SK-N-MC (cell line): Measurements from ENCODE around the gene ZNF773.
"Not testable (repeated sequence)": the region's sequence is repeated elsewhere in the genome, so short reads cannot be mapped to it uniquely, and the experiment has no call there.

Source experiments
- DNase-seq: peaks from one replicate; pipeline ENCODE4 v3.0.0-alpha.2; 2011; ENCODE audit warnings: low read depth, low spot score
- H3K27ac ChIP-seq: fragments of 200-600 bp; sonication (generic); 2 replicates; pipeline ENCODE4 v1.5.1; 2016; ENCODE audit warnings: mixed run types
- H3K36me3 ChIP-seq: fragments of 200-600 bp; sonication (generic); 2 replicates; pipeline ENCODE4 v1.6.1; 2017; ENCODE audit warnings: antibody characterized with exemption, low read length, mixed read lengths; ENCODE audit not compliant: insufficient read depth
- H3K4me3 ChIP-seq: fragments of 200-600 bp; sonication (generic); 2 replicates; pipeline ENCODE4 v1.5.1; 2016
- H3K9ac ChIP-seq: fragments of 200-600 bp; sonication (generic); 2 replicates; pipeline ENCODE4 v1.8.0; 2017; ENCODE audit warnings: mixed run types, mixed read lengths; ENCODE audit not compliant: insufficient read length
- H3K9me3 ChIP-seq: fragments of 200-600 bp; sonication (generic); 2 replicates; pipeline ENCODE4 v1.6.1; 2017; ENCODE audit warnings: low read depth, mild to moderate bottlenecking, antibody characterized with exemption, low read length, moderate library complexity, mixed read lengths
- EZH2 ChIP-seq: fragments of 200-600 bp; sonication (generic); IDR thresholded peaks from one replicate; pipeline ENCODE4 v1.6.1; 2017; ENCODE audit warnings: antibody characterized with exemption
- FOXP2 ChIP-seq: optimal IDR thresholded peaks from 2 replicates; pipeline ENCODE3; 2011; ENCODE audit warnings: mild to moderate bottlenecking, moderate library complexity; ENCODE audit not compliant: insufficient read depth; ENCODE audit errors: extremely low read length, control extremely low read depth
- POLR2AphosphoS5 ChIP-seq: IDR thresholded peaks from 2 replicates; pipeline ENCODE4 v1.6.1; 2012; ENCODE audit warnings: mild to moderate bottlenecking, low read depth, low read length, borderline replicate concordance

ZNF773 gene

GRCh38 chr19:57499680-57500395 is at the start of gene ZNF773:
Gene ZNF773, plus strand, starts transcription at chr19:57499938. Its CDS starts 143 bp downstream, at chr19:57500081.
- peak; percentile 88 for TF ChIP-seq POLR2AphosphoS5
- peak within 1 kb of the TSS; percentile 85 for H3K4me3 ChIP-seq
- peak; percentile 85 for DNase-seq
- H3K27ac ChIP-seq, H3K9me3 ChIP-seq: not testable (repeated sequence)
- peak within 1 kb of the TSS; percentile 86 for H3K9ac ChIP-seq
- H3K36me3 ChIP-seq = peaks cover 25% of the 10 kb centered on the region

GRCh38 chr19:57452307-57452706 is 47.4 kb upstream of the ZNF773 start:
- H3K4me3 ChIP-seq = no peak overlapping the region
- no peak overlapping the region for H3K27ac ChIP-seq
- peaks cover 4% of the 10 kb centered on the region; the same call in 1 of the 2 replicates for H3K9me3 ChIP-seq
- no peaks in the 10 kb centered on the region for H3K36me3 ChIP-seq
- H3K9ac ChIP-seq = no peak overlapping the region
- no peak for DNase-seq
- TF ChIP-seq EZH2 (no peak), POLR2AphosphoS5 (no peak), FOXP2 (no peak)

- DNase-seq = no peak
- Histone ChIP-seq H3K9ac (no peak overlapping the region), H3K36me3 (no peaks in the 10 kb centered on the region), H3K4me3 (no peak overlapping the region), H3K9me3 (peaks cover 5% of the 10 kb centered on the region; the same call in 1 of the 2 replicates), H3K27ac (no peak overlapping the region)
- TF ChIP-seq EZH2 (no peak), FOXP2 (no peak), POLR2AphosphoS5 (no peak)
Measured at GRCh38 chr19:57465680-57466381, 33.9 kb upstream of the ZNF773 start.

- Histone ChIP-seq H3K9me3 (peaks cover 8% of the 10 kb centered on the region; the same call in 1 of the 2 replicates), H3K9ac (no peak overlapping the region), H3K4me3 (no peak overlapping the region), H3K36me3 (no peaks in the 10 kb centered on the region), H3K27ac (no peak overlapping the region)
- no peak for DNase-seq
- TF ChIP-seq EZH2 (no peak), POLR2AphosphoS5 (no peak), FOXP2 (no peak)
Measured at GRCh38 chr19:57466489-57466888, 33.2 kb upstream of the ZNF773 start.

- H3K9me3 ChIP-seq = peaks cover 17% of the 10 kb centered on the region
- H3K27ac ChIP-seq = no peak overlapping the region
- H3K9ac ChIP-seq = no peak overlapping the region
- H3K4me3 ChIP-seq = no peak overlapping the region
- DNase-seq = no peak
- peaks cover 5% of the 10 kb centered on the region; the same call in 1 of the 2 replicates for H3K36me3 ChIP-seq
- TF ChIP-seq FOXP2 = no peak
- no peak for TF ChIP-seq POLR2AphosphoS5
- TF ChIP-seq EZH2 = no peak
Measured at GRCh38 chr19:57473646-57474045, 26.1 kb upstream of the ZNF773 start.

- DNase-seq = peak; percentile 50
- Histone ChIP-seq H3K9ac (peak within 1 kb of the TSS; percentile 49), H3K4me3 (peak within 1 kb of the TSS; percentile 71), H3K27ac (no peak within 1 kb of the TSS), H3K36me3 (peaks cover 5% of the 10 kb centered on the region; the same call in 1 of the 2 replicates), H3K9me3 (peaks cover 9% of the 10 kb centered on the region)
- TF ChIP-seq EZH2 (no peak), POLR2AphosphoS5 (no peak; the same call in 1 of the 2 replicates), FOXP2 (no peak)
Measured at GRCh38 chr19:57477191-57478008, 22.3 kb upstream of the ZNF773 start, which contains the start of gene ZNF772. Gene ZNF772, minus strand, starts transcription at chr19:57477566. Its CDS starts 257 bp downstream, at chr19:57477309.

- H3K27ac ChIP-seq, DNase-seq, H3K9me3 ChIP-seq: not testable (repeated sequence)
- H3K9ac ChIP-seq = peak within 1 kb of the TSS; percentile 80
- peaks cover 24% of the 10 kb centered on the region for H3K36me3 ChIP-seq
- peak within 1 kb of the TSS; percentile 94 for H3K4me3 ChIP-seq
- TF ChIP-seq POLR2AphosphoS5 = peak; percentile 66
Measured at GRCh38 chr19:57487477-57488298, 12.1 kb upstream of the ZNF773 start, which contains the start of gene ZNF419. Gene ZNF419, plus strand, starts transcription at chr19:57487750. Its CDS starts 201 bp downstream, at chr19:57487951.

- H3K9ac ChIP-seq, DNase-seq, H3K9me3 ChIP-seq, H3K27ac ChIP-seq: not testable (repeated sequence)
- Histone ChIP-seq H3K4me3 (peak overlapping the region; percentile 58), H3K36me3 (peaks cover 30% of the 10 kb centered on the region)
Measured at GRCh38 chr19:57488299-57488644, 11.5 kb upstream of the ZNF773 start.

- not testable (repeated sequence) for H3K9me3 ChIP-seq
Measured at GRCh38 chr19:57499332-57499679, 432 bp upstream of the ZNF773 start.

GRCh38 chr19:57500400-57500799 is 662 bp downstream of the ZNF773 start:
- H3K36me3 ChIP-seq = peaks cover 30% of the 10 kb centered on the region
- not testable (repeated sequence) for DNase-seq, H3K9me3 ChIP-seq, H3K27ac ChIP-seq
- H3K4me3 ChIP-seq = peak overlapping the region; percentile 65
- peak overlapping the region; percentile 41 for H3K9ac ChIP-seq

More at GRCh38 chr19:57499332-57499679, 432 bp upstream of the ZNF773 start:
- H3K36me3 ChIP-seq = peaks cover 21% of the 10 kb centered on the region
- not testable (repeated sequence) for H3K9ac ChIP-seq, H3K4me3 ChIP-seq, H3K27ac ChIP-seq, DNase-seq
